Keratinocyte (primary cell): ENCODE results near the gene CDH1. TPM values are rescaled to one million over a fixed set of nuclear protein-coding genes. Genes with fewer than 3 reads are reported as not detected.

ENCODE experiments used
- DNase-seq: peaks from one replicate; pipeline ENCODE4 v3.0.0-alpha.2; 2011; ENCODE audit warnings: low read depth, missing footprints, low spot score
- FAIRE-seq: peaks from 2 replicates; lab custom pipeline; 2011; peaks lifted over from hg19 to GRCh38; lab: Jason Lieb, UNC
- H2AFZ ChIP-seq: 2 replicates; pipeline ENCODE4 v1.6.0; 2012; ENCODE audit warnings: low read length, control low read depth, inconsistent platforms; ENCODE audit not compliant: control insufficient read depth
- H3K27ac ChIP-seq: 2 replicates; pipeline ENCODE4 v1.5.1; 2011; ENCODE audit warnings: low read length; ENCODE audit not compliant: control insufficient read depth, insufficient read depth
- H3K27me3 ChIP-seq: 3 replicates; pipeline ENCODE4 v1.6.0; 2011; ENCODE audit warnings: low read length; ENCODE audit not compliant: control insufficient read depth, insufficient read depth; ENCODE audit errors: extremely low read depth
- H3K36me3 ChIP-seq, 2 experiments: 2 replicates in 1 of 2; 3 replicates in 1 of 2; pipeline ENCODE4 v1.5.1; 2011; ENCODE audit warnings: low read length in 2 of 2, mild to moderate bottlenecking in 1 of 2; ENCODE audit not compliant: control insufficient read depth in 2 of 2, insufficient read depth in 2 of 2; ENCODE audit errors: extremely low read depth in 1 of 2
- H3K4me1 ChIP-seq: 3 replicates; pipeline ENCODE4 v1.5.1; 2011; ENCODE audit warnings: low read length; ENCODE audit not compliant: control insufficient read depth, insufficient read depth; ENCODE audit errors: extremely low read depth
- H3K4me2 ChIP-seq: 3 replicates; pipeline ENCODE4 v1.6.0; 2011; ENCODE audit warnings: low read depth, low read length; ENCODE audit not compliant: control insufficient read depth, insufficient read depth; ENCODE audit errors: extremely low read depth
- H3K4me3 ChIP-seq, 3 experiments: fragments of 200-600 bp in 1 of 3; sonication (generic) in 1 of 3; 2 replicates in 2 of 3; 3 replicates in 1 of 3; pipeline ENCODE4 v1.5.1; 2011 to 2016; ENCODE audit warnings: low read length in 3 of 3, mild to moderate bottlenecking in 3 of 3, control low read depth in 2 of 3, inconsistent platforms in 1 of 3, low read depth in 1 of 3, mixed read lengths in 1 of 3, mixed run types in 1 of 3, moderate library complexity in 1 of 3; ENCODE audit not compliant: control insufficient read depth in 2 of 3, insufficient read depth in 2 of 3; ENCODE audit errors: extremely low read depth in 1 of 3
- H3K79me2 ChIP-seq: 2 replicates; pipeline ENCODE4 v1.6.0; 2012; ENCODE audit warnings: low read length; ENCODE audit not compliant: control insufficient read depth, insufficient read depth
- H3K9ac ChIP-seq: 3 replicates; pipeline ENCODE4 v1.6.0; 2011; ENCODE audit warnings: low read length; ENCODE audit not compliant: control insufficient read depth, insufficient read depth; ENCODE audit errors: extremely low read depth
- H3K9me1 ChIP-seq: 3 replicates; pipeline ENCODE4 v1.6.0; 2011; ENCODE audit warnings: low read length; ENCODE audit not compliant: control insufficient read depth, insufficient read depth; ENCODE audit errors: extremely low read depth
- H3K9me3 ChIP-seq: 2 replicates; pipeline ENCODE4 v1.5.1; 2012; ENCODE audit warnings: low read depth, low read length; ENCODE audit not compliant: control insufficient read depth
- H4K20me1 ChIP-seq: 3 replicates; pipeline ENCODE4 v1.6.0; 2011; ENCODE audit warnings: low read length; ENCODE audit not compliant: control insufficient read depth, insufficient read depth; ENCODE audit errors: extremely low read depth
- EZH2 ChIP-seq: IDR thresholded peaks from one replicate; pipeline ENCODE4 v1.6.1; 2012; ENCODE audit warnings: inconsistent platforms, mild to moderate bottlenecking, low read length, moderate library complexity
- dilution Hi-C: fragments of 300-500 bp; cut with MboI; formaldehyde crosslinking; loops from one replicate; pipeline ENCODE4 v1.7.0; 2020; ENCODE audit warnings: low sequenced_read_pairs; ENCODE audit not compliant: extremely low pct_ligation_motif_present
- polyA plus RNA-seq, 5 experiments: library from polyadenylated mRNA; depleted of rRNA in 3 of 5; stranded (reverse) in 3 of 5; stranded (forward) in 1 of 5; unstranded in 1 of 5; fragments of >200 nt; gene quantifications; 1 replicate in 1 of 5; 2 replicates in 3 of 5; 3 replicates in 1 of 5; pipeline versions ENCODE4 v1.2.1 to v1.2.3, GENCODE V29; 2011 to 2012; ENCODE audit warnings: missing spikeins in 2 of 5, low read depth in 1 of 5, low replicate concordance in 1 of 5
- TF ChIP-seq, protein P1 (sequence below), 3 experiments: IDR thresholded peaks in 1 of 3; conservative IDR thresholded peaks in 1 of 3; optimal IDR thresholded peaks in 1 of 3; 2 replicates in 2 of 3; 3 replicates in 1 of 3; pipeline versions ENCODE3 to v1.5.1; 2011; ENCODE audit warnings: low read length in 3 of 3, mild to moderate bottlenecking in 3 of 3, moderate library complexity in 2 of 3, control low read depth in 1 of 3, inconsistent platforms in 1 of 3; ENCODE audit not compliant: insufficient read depth in 2 of 3; ENCODE audit errors: extremely low read depth in 1 of 3

The CDH1 gene
- polyA plus RNA-seq, 1 donor (not counting 4 experiments of a cell fraction or from before 2014, with no cell fraction given): 247 TPM

GRCh38 chr16:68782198-68783174 lies 45.4 kb downstream of the CDH1 start:
- TF ChIP-seq EZH2: no peak
- TF ChIP-seq, protein P1, sequence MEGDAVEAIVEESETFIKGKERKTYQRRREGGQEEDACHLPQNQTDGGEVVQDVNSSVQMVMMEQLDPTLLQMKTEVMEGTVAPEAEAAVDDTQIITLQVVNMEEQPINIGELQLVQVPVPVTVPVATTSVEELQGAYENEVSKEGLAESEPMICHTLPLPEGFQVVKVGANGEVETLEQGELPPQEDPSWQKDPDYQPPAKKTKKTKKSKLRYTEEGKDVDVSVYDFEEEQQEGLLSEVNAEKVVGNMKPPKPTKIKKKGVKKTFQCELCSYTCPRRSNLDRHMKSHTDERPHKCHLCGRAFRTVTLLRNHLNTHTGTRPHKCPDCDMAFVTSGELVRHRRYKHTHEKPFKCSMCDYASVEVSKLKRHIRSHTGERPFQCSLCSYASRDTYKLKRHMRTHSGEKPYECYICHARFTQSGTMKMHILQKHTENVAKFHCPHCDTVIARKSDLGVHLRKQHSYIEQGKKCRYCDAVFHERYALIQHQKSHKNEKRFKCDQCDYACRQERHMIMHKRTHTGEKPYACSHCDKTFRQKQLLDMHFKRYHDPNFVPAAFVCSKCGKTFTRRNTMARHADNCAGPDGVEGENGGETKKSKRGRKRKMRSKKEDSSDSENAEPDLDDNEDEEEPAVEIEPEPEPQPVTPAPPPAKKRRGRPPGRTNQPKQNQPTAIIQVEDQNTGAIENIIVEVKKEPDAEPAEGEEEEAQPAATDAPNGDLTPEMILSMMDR (optimal IDR thresholded peaks at IDR 0.05 in 1 of 3, IDR thresholded peaks at IDR 0.05 in 1 of 3, conservative IDR thresholded peaks at IDR 0.05 in 1 of 3; ENCODE audit: extremely low read depth in 1 of 3, insufficient read depth in 2 of 3, low read length in 3 of 3): no peak
- no peak for FAIRE-seq
- dilution Hi-C loops: no loop called here
- Histone ChIP-seq H3K9me1 (no peaks in the 10 kb centered on the region), H3K27me3 (no peaks in the 10 kb centered on the region), H3K9ac (no peak overlapping the region), H3K4me2 (no peak overlapping the region), H3K27ac (no peak overlapping the region), H3K79me2 (peaks cover 59% of the 10 kb centered on the region), H4K20me1 (peaks cover 7% of the 10 kb centered on the region), H3K36me3 (peaks cover 19 to 46% of the 10 kb centered on the region in 2 experiments), H3K4me3 (no peak overlapping the region), H3K9me3 (no peaks in the 10 kb centered on the region), H3K4me1 (peaks cover 32% of the 10 kb centered on the region), H2AFZ (no peak overlapping the region)
- DNase-seq: no peak

DNA sequence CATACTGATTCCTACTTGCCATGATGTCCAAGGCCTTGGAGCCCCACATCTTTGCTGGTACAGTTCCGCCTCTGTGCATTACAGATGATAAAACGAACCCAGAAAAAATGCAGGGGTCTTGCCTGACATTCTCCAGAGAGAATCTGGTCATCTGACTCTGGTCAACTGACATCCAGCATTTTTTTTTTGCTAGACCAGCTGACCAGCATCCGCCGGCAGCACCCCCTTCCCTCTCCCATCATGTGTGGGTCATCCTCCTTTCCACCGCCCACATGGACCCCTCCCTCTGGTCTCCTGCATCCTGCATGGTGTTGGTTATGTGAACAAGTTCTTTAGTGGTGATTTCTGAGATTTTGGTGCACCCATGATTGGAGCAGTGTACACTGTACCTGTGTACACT lies 47.1 kb downstream of the CDH1 start:
- Histone ChIP-seq H3K36me3 (peaks cover 20 to 44% of the 10 kb centered on the region in 2 experiments), H3K9me3 (no peaks in the 10 kb centered on the region), H3K4me1 (peaks cover 20% of the 10 kb centered on the region), H3K27ac (no peak overlapping the region), H3K9me1 (no peaks in the 10 kb centered on the region), H3K4me2 (no peak overlapping the region), H4K20me1 (peaks cover 4% of the 10 kb centered on the region), H2AFZ (no peak overlapping the region), H3K79me2 (peaks cover 70% of the 10 kb centered on the region), H3K4me3 (no peak overlapping the region), H3K27me3 (no peaks in the 10 kb centered on the region), H3K9ac (no peak overlapping the region)
- DNase-seq (no peak), FAIRE-seq (no peak)
- TF ChIP-seq, protein P1 (optimal IDR thresholded peaks at IDR 0.05 in 1 of 3, IDR thresholded peaks at IDR 0.05 in 1 of 3, conservative IDR thresholded peaks at IDR 0.05 in 1 of 3; ENCODE audit: extremely low read depth in 1 of 3, insufficient read depth in 2 of 3, low read length in 3 of 3): no peak
- TF ChIP-seq EZH2: no peak
- dilution Hi-C loops: no loop called here
